AG08395 (cell line): ENCODE data around the gene PCDHGA10.
"Not testable (repeated sequence)": the region's sequence is repeated elsewhere in the genome, so short reads cannot be mapped to it uniquely, and the experiment has no call there.

ENCODE experiments used
- DNase-seq: peaks from one replicate; pipeline ENCODE4 v3.0.0; 2012; ENCODE audit warnings: mixed read lengths, low spot score

Gene PCDHGA10

DNA sequence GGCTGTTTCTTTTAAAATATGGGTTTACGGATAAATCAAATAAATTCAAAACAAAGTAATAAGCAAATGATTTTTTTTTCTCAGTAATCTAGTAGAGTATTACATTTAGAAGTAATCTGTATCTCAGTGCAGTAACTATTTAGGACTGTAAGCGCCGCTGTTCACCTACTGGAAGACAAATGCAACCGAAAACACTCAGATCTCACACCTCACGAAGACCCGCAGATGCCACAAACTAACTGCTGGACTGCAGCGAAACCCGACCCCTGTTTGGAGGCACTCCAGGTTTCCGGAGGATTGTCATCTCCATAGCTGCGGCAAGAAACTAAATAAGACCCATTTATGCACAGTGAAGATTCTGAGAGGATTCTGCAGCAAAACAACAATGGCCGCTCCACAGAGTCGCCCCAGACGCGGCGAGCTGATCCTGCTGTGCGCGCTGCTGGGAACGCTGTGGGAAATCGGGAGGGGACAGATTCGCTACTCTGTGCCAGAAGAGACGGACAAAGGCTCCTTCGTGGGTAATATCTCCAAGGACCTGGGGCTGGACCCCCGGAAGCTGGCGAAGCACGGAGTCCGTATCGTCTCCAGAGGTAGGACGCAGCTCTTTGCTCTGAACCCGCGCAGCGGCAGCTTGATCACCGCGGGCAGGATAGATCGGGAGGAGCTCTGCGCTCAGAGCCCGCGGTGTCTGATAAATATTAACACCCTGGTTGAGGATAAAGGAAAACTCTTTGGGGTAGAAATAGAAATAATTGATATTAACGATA lies 20.2 kb upstream of the PCDHGA10 start, which contains the start of gene PCDHGA8:
TSS of gene PCDHGA8 (plus strand) at position 205 of the 770 bp plus-strand sequence. CDS start at position 386, 181 bp downstream.
- DNase-seq: no peak

DNA sequence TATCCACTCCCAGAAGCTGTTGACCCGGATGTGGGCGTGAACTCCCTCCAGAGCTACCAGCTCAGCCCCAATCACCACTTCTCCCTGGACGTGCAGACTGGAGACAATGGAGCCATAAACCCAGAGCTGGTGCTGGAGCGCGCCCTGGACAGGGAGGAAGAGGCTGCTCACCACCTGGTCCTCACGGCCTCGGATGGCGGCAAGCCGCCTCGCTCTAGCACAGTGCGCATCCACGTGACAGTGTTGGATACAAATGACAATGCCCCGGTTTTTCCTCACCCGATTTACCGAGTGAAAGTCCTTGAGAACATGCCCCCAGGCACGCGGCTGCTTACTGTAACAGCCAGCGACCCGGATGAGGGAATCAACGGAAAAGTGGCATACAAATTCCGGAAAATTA lies 19.5 kb upstream of the PCDHGA10 start:
- no peak for DNase-seq

DNA sequence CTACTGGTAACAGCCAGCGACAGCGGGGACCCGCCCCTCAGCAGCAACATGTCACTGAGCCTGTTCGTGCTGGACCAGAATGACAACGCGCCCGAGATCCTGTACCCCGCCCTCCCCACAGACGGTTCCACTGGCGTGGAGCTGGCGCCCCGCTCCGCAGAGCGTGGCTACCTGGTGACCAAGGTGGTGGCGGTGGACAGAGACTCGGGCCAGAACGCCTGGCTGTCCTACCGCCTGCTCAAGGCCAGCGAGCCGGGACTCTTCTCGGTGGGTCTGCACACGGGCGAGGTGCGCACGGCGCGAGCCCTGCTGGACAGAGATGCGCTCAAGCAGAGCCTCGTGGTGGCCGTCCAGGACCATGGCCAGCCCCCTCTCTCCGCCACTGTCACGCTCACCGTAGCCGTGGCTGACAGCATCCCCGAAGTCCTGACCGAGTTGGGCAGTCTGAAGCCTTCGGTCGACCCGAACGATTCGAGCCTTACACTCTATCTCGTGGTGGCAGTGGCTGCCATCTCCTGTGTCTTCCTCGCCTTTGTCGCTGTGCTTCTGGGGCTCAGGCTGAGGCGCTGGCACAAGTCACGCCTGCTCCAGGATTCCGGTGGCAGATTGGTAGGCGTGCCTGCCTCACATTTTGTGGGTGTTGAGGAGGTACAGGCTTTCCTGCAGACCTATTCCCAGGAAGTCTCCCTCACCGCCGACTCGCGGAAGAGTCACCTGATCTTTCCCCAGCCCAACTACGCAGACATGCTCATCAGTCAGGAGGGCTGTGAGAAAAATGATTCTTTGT lies 18.2 kb upstream of the PCDHGA10 start:
- DNase-seq: not testable (repeated sequence)

- DNase-seq: peak; percentile 62
Observed at GRCh38 chr5:141397756-141398551, 14.8 kb upstream of the PCDHGA10 start, which contains the start of gene PCDHGB5. TSS of gene PCDHGB5 (plus strand) at chr5:141397947. CDS start at chr5:141398128, 181 bp downstream.

DNA sequence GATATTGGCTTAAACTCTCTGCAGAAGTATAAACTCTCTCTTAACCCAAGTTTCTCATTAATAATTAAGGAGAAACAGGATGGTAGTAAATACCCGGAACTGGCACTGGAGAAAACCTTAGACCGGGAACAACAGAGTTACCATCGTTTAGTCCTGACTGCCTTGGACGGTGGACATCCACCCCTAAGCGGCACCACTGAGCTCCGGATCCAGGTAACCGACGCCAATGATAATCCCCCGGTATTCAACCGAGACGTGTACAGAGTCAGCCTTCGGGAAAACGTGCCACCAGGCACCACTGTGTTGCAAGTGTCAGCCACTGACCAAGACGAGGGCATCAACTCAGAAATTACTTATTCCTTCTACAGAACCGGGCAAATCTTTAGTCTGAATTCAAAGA lies 14.2 kb upstream of the PCDHGA10 start:
- DNase-seq: no peak

GRCh38 chr5:141399555-141400258 lies 13.1 kb upstream of the PCDHGA10 start:
- no peak for DNase-seq

GRCh38 chr5:141402553-141403243 lies 10.1 kb upstream of the PCDHGA10 start, which contains the start of gene PCDHGA9:
TSS of gene PCDHGA9 (plus strand) at chr5:141402778. CDS start at chr5:141402953, 175 bp downstream.
- DNase-seq: peak; percentile 31

GRCh38 chr5:141403387-141403786 lies 9.4 kb upstream of the PCDHGA10 start:
- DNase-seq: no peak

DNA sequence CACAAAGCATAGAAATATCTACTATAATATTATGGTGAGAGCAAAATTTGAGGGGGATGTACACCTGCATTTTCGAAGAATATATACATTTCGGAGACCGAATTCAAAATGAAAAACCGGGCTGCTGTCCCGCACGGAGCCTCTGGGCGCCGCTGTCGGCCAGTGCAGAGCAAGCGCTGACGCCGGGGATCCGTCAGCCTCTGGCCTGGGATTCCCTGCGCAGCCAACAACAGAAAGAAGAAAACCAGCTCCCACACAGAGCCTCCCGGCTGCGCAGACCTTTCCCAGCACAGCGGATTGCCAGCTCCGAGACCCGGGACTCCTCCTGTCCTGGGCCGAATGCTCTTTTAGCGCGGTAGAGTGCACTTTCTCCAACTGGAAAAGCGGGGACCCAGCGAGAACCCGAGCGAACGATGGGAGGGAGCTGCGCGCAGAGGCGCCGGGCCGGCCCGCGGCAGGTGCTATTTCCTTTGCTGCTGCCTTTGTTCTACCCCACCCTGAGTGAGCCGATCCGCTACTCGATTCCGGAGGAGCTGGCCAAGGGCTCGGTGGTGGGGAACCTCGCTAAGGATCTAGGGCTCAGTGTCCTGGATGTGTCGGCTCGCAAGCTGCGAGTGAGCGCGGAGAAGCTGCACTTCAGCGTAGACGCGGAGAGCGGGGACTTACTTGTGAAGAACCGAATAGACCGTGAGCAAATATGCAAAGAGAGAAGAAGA lies 4.8 kb upstream of the PCDHGA10 start, which contains the start of gene PCDHGB6:
TSS of gene PCDHGB6 (plus strand) at position 232 of the 716 bp plus-strand sequence. CDS start at position 414, 182 bp downstream.
- peak; percentile 14 for DNase-seq

DNA sequence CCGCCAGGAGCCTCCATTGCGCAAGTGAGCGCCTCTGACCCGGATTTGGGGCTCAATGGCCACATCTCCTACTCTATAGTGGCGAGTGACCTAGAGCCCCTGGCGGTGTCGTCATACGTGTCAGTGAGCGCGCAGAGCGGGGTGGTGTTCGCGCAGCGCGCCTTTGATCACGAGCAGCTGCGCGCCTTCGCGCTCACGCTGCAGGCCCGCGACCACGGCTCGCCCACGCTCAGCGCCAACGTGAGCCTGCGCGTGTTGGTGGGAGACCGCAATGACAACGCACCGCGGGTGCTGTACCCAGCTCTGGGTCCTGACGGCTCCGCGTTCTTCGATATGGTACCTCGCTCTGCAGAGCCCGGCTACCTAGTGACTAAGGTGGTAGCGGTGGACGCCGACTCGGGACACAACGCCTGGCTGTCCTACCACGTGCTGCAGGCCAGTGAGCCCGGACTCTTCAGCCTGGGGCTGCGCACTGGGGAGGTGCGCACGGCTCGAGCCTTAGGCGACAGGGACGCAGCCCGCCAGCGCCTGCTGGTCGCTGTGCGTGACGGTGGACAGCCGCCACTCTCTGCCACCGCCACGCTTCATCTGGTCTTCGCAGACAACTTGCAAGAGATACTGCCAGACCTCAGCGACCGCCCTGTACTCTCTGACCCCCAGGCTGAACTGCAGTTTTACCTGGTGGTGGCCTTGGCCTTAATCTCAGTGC lies 3.0 kb upstream of the PCDHGA10 start:
- DNase-seq: no peak

DNA sequence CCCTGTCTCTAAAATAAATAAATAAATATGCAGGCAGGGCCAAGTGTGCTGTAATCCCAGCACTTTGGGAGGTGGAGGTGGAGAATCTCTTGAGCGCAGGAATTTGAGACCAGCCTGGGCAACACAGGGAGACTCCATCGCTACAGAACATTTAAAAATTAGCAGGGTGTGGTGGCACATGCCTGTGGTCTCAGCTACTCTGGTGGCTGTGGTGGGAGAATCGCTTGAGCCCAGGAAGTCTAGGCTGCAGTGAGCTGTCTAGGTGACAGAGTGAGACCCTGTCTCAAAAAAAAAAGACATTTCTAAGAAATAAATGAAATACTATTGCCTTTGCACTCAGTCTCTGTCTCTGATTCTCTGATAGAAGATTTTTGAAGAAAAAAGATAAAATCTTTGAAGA lies 1.2 kb upstream of the PCDHGA10 start:
- DNase-seq: no peak

DNA sequence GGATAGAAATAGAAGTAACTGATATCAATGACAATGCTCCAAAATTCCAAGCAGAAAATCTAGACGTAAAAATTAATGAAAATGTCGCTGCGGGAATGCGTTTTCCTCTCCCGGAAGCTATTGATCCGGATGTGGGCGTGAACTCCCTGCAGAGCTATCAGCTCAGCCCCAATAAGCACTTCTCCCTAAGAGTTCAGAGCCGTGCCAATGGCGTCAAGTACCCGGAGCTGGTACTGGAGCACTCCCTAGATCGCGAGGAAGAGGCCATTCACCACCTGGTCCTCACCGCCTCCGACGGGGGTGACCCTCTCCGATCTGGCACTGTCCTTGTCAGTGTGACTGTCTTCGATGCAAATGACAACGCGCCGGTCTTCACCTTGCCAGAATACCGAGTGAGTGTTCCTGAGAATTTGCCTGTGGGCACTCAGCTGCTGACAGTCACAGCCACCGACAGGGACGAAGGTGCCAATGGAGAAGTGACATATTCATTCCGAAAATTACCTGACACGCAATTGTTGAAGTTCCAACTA lies 818 bp downstream of the PCDHGA10 start:
- DNase-seq: no peak

GRCh38 chr5:141414548-141415274 lies 1.9 kb downstream of the PCDHGA10 start:
- DNase-seq: not testable (repeated sequence)

DNA sequence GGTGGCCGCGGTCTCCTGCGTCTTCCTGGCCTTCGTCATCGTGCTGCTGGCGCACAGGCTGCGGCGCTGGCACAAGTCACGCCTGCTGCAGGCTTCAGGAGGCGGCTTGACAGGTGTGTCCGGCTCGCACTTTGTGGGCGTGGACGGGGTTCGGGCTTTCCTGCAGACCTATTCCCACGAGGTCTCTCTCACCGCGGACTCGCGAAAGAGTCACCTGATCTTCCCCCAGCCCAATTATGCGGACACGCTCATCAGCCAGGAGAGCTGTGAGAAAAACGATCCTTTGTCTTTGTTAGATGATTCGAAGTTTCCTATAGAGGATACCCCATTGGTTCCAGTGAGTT lies 2.5 kb downstream of the PCDHGA10 start:
- DNase-seq: not testable (repeated sequence)

DNA sequence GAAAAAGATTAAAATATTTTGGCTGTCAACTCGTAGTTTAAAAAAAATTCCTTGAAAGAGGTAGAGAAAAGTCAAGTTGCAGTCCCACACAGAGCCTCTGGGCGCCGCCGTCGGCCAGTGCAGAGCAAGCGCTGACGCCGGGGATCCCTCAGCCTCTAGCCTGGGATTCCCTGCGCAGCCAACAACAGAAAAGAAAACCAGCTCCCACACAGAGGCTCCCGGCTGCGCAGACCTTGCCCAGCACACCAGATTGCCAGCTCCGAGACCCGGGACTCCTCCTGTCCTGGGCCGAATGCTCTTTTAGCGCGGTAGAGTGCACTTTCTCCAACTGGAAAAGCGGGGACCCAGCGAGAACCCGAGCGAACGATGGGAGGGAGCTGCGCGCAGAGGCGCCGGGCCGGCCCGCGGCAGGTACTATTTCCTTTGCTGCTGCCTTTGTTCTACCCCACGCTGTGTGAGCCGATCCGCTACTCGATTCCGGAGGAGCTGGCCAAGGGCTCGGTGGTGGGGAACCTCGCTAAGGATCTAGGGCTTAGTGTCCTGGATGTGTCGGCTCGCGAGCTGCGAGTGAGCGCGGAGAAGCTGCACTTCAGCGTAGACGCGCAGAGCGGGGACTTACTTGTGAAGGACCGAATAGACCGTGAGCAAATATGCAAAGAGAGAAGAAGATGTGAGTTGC lies 4.8 kb downstream of the PCDHGA10 start, which contains the start of gene PCDHGB7:
TSS of gene PCDHGB7 (plus strand) at position 184 of the 679 bp plus-strand sequence. CDS start at position 367, 183 bp downstream.
- DNase-seq: peak; percentile 72

DNA sequence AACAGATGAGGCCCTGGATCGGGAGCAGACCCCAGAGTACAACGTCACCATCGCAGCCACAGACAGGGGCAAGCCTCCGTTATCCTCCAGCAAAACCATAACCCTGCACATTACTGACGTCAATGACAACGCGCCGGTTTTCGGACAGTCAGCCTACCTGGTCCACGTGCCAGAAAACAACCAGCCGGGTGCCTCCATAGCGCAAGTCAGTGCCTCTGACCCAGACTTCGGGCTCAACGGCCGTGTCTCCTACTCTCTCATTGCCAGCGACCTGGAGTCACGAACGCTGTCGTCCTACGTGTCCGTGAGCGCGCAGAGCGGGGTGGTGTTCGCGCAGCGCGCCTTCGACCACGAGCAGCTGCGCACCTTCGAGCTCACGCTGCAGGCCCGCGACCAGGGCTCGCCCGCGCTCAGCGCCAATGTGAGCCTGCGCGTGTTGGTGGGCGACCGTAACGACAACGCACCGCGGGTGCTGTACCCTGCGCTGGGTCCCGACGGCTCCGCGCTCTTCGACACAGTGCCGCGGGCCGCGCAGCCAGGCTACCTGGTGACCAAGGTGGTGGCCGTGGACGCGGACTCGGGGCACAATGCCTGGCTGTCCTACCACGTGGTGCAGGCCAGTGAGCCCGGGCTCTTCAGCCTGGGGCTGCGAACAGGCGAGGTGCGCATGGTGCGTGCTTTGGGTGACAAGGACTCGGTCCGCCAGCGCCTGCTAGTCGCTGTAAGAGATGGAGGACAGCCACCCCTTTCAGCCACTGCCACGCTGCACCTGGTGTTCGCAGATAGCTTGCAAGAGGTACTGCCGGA lies 6.5 kb downstream of the PCDHGA10 start:
- no peak for DNase-seq
